Measurements from ENCODE around the gene KLB. TPM values are rescaled to one million over a fixed set of nuclear protein-coding genes. Genes with fewer than 3 reads are reported as not detected.
"Not testable (repeated sequence)": the region's sequence is repeated elsewhere in the genome, so short reads cannot be mapped to it uniquely, and the experiment has no call there.

Gene KLB
- total RNA-seq, 1 donor from 2014 or later: not detected

GRCh38 chr4:39390603-39391002, 16.1 kb upstream of the KLB start:
- intact Hi-C loops (cut with micrococcal nuclease): no loop called here
- H3K9me3 Mint-ChIP-seq: no peaks in the 10 kb centered on the region

GRCh38 chr4:39394706-39395105, 12.0 kb upstream of the KLB start:
- DNase-seq: no peak
- Mint-ChIP-seq H3K9me3 (no peaks in the 10 kb centered on the region), H3K27me3 (peaks cover 2% of the 10 kb centered on the region), H3K4me3 (no peak overlapping the region), H3K4me1 (no peaks in the 10 kb centered on the region), H3K36me3 (ENCODE audit: low read depth) (no peaks in the 10 kb centered on the region), H3K27ac (no peak overlapping the region)
- intact Hi-C loops (cut with micrococcal nuclease): no loop called here

More at GRCh38 chr4:39390603-39391002, 16.1 kb upstream of the KLB start:
- H3K27me3 Mint-ChIP-seq: no peaks in the 10 kb centered on the region
- no peaks in the 10 kb centered on the region for H3K36me3 Mint-ChIP-seq (ENCODE audit: low read depth)
- H3K4me1 Mint-ChIP-seq: no peaks in the 10 kb centered on the region
- H3K27ac Mint-ChIP-seq: no peak overlapping the region
- no peak for DNase-seq
- no peak overlapping the region for H3K4me3 Mint-ChIP-seq

GRCh38 chr4:39401640-39402039, 5.1 kb upstream of the KLB start:
- intact Hi-C loops (cut with micrococcal nuclease); H3K4me1 Mint-ChIP-seq; H3K4me3 Mint-ChIP-seq; DNase-seq; H3K36me3 Mint-ChIP-seq (ENCODE audit: low read depth); H3K27ac Mint-ChIP-seq; H3K9me3 Mint-ChIP-seq; H3K27me3 Mint-ChIP-seq: not testable (repeated sequence)

GRCh38 chr4:39407584-39407885, 805 bp downstream of the KLB start:
- peaks cover 6% of the 10 kb centered on the region for H3K27me3 Mint-ChIP-seq
- H3K4me1 Mint-ChIP-seq: no peaks in the 10 kb centered on the region
- intact Hi-C loops (cut with micrococcal nuclease): no loop called here
- no peak for DNase-seq
- no peaks in the 10 kb centered on the region for H3K9me3 Mint-ChIP-seq
- no peak overlapping the region for H3K4me3 Mint-ChIP-seq
- no peaks in the 10 kb centered on the region for H3K36me3 Mint-ChIP-seq (ENCODE audit: low read depth)
- no peak overlapping the region for H3K27ac Mint-ChIP-seq

DNA sequence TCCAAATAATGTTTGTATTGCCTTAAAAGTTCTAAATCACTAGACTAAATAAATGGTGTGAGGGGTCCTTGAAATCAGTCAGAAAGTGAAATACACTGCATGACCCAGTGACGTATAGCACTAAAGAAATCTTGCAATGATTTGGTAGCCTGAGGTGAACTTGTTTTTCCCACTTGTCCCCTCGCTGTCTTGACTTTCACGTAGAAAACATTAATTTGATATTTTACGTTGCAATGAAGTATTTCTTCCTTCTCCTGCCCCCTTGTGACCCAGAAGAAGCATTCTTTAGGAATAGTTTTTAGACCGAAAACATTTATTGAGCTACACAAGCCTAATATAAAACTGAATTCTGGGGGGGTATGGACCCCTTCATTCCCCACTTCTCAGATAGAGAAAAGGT, 3.7 kb downstream of the KLB start:
- Mint-ChIP-seq H3K9me3 (no peaks in the 10 kb centered on the region), H3K27ac (no peak overlapping the region), H3K4me3 (no peak overlapping the region), H3K4me1 (no peaks in the 10 kb centered on the region), H3K27me3 (peaks cover 6% of the 10 kb centered on the region), H3K36me3 (ENCODE audit: low read depth) (no peaks in the 10 kb centered on the region)
- intact Hi-C loops (cut with micrococcal nuclease): no loop called here
- DNase-seq: no peak

DNA sequence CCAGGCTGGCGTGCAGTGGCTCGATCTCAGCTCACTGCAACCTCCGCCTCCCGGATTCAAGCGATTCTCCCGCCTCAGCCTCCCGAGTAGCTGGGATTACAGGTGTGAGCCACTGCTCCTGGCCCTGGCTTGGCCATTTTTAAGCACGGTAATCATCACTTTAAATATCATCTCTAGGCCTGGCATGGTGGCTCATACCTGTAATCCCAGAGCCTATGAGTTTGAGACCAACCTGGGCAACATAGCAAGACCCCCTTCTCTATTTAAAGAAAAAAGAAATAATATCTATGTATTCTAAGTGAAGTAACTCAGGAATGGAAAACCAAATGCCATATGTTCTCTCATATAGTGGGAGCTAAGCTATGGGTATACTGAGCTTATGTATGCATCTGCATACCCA, 4.8 kb downstream of the KLB start:
- DNase-seq; H3K4me1 Mint-ChIP-seq; H3K36me3 Mint-ChIP-seq (ENCODE audit: low read depth); H3K9me3 Mint-ChIP-seq; H3K4me3 Mint-ChIP-seq; intact Hi-C loops (cut with micrococcal nuclease); H3K27me3 Mint-ChIP-seq; H3K27ac Mint-ChIP-seq: not testable (repeated sequence)

GRCh38 chr4:39415678-39416283, 9.1 kb downstream of the KLB start:
- Mint-ChIP-seq H3K4me3 (no peak overlapping the region), H3K4me1 (no peaks in the 10 kb centered on the region), H3K9me3 (no peaks in the 10 kb centered on the region), H3K27ac (no peak overlapping the region), H3K36me3 (ENCODE audit: low read depth) (no peaks in the 10 kb centered on the region), H3K27me3 (peaks cover 4% of the 10 kb centered on the region)
- DNase-seq: no peak
- intact Hi-C loops (cut with micrococcal nuclease): no loop called here

DNA sequence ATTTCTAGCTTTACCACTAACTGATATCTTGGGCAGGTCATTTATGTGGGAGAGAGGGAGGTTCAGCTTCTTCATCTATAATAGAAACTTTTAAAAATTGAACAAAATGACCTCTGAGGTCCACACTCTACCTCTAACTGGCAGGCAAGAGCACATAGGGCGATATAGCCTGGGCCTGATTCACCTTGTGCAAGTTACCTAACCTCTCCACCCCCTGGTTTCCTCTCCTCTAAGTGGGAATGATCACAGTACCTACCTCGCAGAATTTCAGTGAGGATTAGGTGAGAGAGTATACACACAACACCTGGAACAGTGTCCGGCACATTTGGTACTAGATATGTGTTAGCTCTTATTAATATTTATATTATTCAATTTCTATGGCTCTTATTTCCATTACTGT, 15.5 kb downstream of the KLB start:
- Mint-ChIP-seq H3K4me1 (no peaks in the 10 kb centered on the region), H3K36me3 (ENCODE audit: low read depth) (no peaks in the 10 kb centered on the region), H3K4me3 (no peak overlapping the region), H3K27ac (no peak overlapping the region), H3K9me3 (no peaks in the 10 kb centered on the region), H3K27me3 (peaks cover 2% of the 10 kb centered on the region)
- intact Hi-C loops (cut with micrococcal nuclease): no loop called here
- DNase-seq: no peak

GRCh38 chr4:39425297-39425696, 18.6 kb downstream of the KLB start:
- H3K36me3 Mint-ChIP-seq (ENCODE audit: low read depth); DNase-seq; H3K4me1 Mint-ChIP-seq; H3K27ac Mint-ChIP-seq; intact Hi-C loops (cut with micrococcal nuclease); H3K9me3 Mint-ChIP-seq; H3K4me3 Mint-ChIP-seq; H3K27me3 Mint-ChIP-seq: not testable (repeated sequence)

DNA sequence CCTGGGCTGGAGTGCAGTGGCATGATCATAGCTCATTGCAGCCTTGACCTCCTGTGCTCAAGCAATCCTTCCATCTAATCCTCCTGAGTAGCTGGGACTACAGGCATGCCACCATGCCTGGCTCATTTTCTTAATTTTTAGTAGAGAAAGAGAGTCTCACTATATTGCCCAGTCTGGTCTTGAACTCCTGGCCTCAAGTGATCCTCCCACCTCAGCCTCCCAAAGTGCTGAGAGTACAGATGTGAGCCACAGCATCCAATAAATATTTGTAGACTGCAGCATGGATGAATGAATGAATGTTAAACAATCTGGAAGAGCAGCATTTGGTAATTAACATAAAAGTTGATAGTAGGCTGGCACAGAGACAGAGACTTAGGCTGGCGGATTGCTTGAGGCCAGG, 20.0 kb downstream of the KLB start:
- Mint-ChIP-seq H3K4me1 (no peaks in the 10 kb centered on the region), H3K27me3 (no peaks in the 10 kb centered on the region), H3K4me3 (no peak overlapping the region), H3K9me3 (no peaks in the 10 kb centered on the region), H3K36me3 (ENCODE audit: low read depth) (no peaks in the 10 kb centered on the region), H3K27ac (no peak overlapping the region)
- intact Hi-C loops (cut with micrococcal nuclease): no loop called here
- DNase-seq: no peak

DNA sequence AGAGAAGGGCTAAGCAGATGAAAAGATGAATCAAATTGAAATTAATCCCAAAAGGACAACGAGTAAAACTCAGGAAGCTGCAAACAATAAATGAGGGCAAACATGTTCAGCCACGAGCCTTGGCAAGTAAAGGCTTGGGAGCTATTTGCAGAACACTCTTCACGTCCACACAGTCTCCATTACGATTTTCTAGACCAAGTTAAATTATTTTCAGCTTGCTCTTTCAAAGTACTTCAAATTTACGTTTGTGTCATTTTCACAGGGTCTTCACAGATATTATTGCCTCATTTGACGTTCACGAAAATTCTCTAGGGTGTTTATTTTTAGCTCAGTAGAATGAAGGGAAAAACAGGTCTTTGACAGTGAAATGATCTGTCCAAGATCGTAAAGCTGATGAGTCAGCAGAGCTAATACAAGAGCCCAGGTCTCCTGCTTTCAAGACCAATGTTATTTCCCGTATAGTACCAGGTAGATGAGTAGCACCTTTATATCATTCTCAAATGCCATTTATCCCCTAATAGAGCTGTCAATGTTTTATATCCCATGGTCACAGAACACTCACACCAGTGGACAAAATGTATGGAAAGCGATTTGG, 20.9 kb downstream of the KLB start:
- H3K36me3 Mint-ChIP-seq (ENCODE audit: low read depth): no peaks in the 10 kb centered on the region
- no peaks in the 10 kb centered on the region for H3K4me1 Mint-ChIP-seq
- intact Hi-C loops (cut with micrococcal nuclease): no loop called here
- no peaks in the 10 kb centered on the region for H3K27me3 Mint-ChIP-seq
- DNase-seq: no peak
- H3K4me3 Mint-ChIP-seq: no peak overlapping the region
- H3K9me3 Mint-ChIP-seq: no peaks in the 10 kb centered on the region
- no peak overlapping the region for H3K27ac Mint-ChIP-seq

GRCh38 chr4:39429476-39430334, 23.0 kb downstream of the KLB start:
- no peak overlapping the region for H3K4me3 Mint-ChIP-seq
- H3K9me3 Mint-ChIP-seq: no peaks in the 10 kb centered on the region
- H3K4me1 Mint-ChIP-seq: no peaks in the 10 kb centered on the region
- H3K27me3 Mint-ChIP-seq: no peaks in the 10 kb centered on the region
- no peak overlapping the region for H3K27ac Mint-ChIP-seq
- intact Hi-C loops (cut with micrococcal nuclease): no loop called here
- H3K36me3 Mint-ChIP-seq (ENCODE audit: low read depth): no peaks in the 10 kb centered on the region
- no peak for DNase-seq

GRCh38 chr4:39433878-39434492, 27.3 kb downstream of the KLB start:
- DNase-seq: no peak
- intact Hi-C loops (cut with micrococcal nuclease): no loop called here
- H3K4me1 Mint-ChIP-seq: no peaks in the 10 kb centered on the region
- H3K4me3 Mint-ChIP-seq: no peak overlapping the region
- H3K27me3 Mint-ChIP-seq: peaks cover 10% of the 10 kb centered on the region
- H3K9me3 Mint-ChIP-seq: no peaks in the 10 kb centered on the region
- H3K27ac Mint-ChIP-seq: no peak overlapping the region
- no peaks in the 10 kb centered on the region for H3K36me3 Mint-ChIP-seq (ENCODE audit: low read depth)
